Right renal cortex interstitium (tissue), 3 donors: ENCODE measurements around the gene SYCP2. TPM values are rescaled to one million over a fixed set of nuclear protein-coding genes. Genes with fewer than 3 reads are reported as not detected.

Source experiments
- DNase-seq, 3 donors: peaks; one replicate each; pipeline ENCODE4 v3.0.0-alpha.2; 2013; ENCODE audit warnings: low read depth in 3 of 3, low spot score in 2 of 3
- polyA plus RNA-seq, 3 donors: library from polyadenylated mRNA; unstranded; fragments of 120-200 nt; gene quantifications; one replicate each; pipeline ENCODE4 v1.2.1, GENCODE V29; 2013; ENCODE audit not compliant: insufficient read length in 3 of 3

Gene SYCP2
- polyA plus RNA-seq, 3 donors = 4.9 to 6.9 (median 6.6) TPM

DNA sequence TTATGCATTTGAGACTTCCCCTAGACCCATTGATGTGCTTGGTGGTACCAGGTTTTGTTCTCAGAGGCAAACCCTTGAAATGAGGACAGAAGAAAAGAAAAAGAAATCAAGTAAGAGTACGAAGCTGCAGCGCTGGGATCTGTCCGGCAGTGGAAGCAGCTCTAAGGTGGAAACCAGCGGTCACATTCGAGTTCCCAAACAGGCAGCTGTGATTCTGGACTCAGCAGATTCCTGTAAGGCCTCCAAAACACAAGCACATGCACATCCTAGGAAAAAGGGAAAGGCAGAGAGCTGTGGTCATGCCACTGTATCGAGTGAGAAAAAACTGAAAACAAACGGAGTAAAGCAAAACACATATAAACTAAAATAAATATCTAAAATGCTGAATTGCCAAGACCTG is 11.3 kb upstream of the SYCP2 start:
- DNase-seq = no peak

- DNase-seq = no peak
These were observed 8.8 kb upstream of the SYCP2 start for GRCh38 chr20:59942245-59942644.

GRCh38 chr20:59940956-59941294 is 7.5 kb upstream of the SYCP2 start:
- no peak for DNase-seq

- peak; percentile 88 to 92 (median 90) for DNase-seq
These were observed 6.9 kb upstream of the SYCP2 start, which contains the start of the genes FAM217B and PPP1R3D for GRCh38 chr20:59940129-59940955. FAM217B (plus strand) TSS chr20:59940389; CDS start chr20:59943944, 3,555 bp downstream. PPP1R3D (minus strand) TSS chr20:59940305; CDS start chr20:59939931, 374 bp downstream.

DNA sequence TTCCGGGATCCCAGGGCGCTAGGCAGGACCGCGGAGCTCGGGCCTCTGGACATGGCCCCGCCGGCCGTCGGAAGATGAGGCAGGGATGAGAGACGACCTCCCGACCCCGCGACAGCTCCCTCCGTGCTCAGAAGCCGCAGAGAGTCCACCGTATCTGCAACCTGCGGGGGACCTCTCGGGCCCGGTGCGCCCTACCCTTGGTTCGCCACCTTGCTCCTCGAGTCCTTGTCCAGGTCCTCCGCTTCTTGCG is 6.4 kb upstream of the SYCP2 start:
- DNase-seq = no peak

- DNase-seq = no peak
These were observed 5.8 kb upstream of the SYCP2 start for GRCh38 chr20:59939052-59939878.

GRCh38 chr20:59938696-59939051 is 5.2 kb upstream of the SYCP2 start:
- DNase-seq = no peak

DNA sequence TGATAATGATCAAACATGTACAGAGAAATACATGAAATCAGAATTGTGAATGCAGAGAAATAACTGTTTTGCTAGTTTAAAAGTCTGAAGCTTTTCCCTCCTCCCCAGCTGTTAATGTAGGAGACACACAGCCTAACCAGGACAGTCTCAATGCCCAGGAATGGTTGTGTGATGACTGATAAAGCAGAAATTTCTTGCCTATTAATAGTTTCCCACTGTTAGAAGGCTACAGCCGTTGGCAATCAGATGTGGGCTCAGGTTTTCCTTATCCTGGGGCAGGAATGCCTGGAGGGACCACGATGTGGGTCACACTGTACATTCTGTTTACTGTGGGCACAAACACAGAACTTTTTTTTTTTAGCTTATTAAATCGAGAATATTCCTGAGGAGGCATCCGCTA is 4.8 kb upstream of the SYCP2 start:
- DNase-seq = no peak

GRCh38 chr20:59937150-59937549 is 3.7 kb upstream of the SYCP2 start:
- no peak for DNase-seq

DNA sequence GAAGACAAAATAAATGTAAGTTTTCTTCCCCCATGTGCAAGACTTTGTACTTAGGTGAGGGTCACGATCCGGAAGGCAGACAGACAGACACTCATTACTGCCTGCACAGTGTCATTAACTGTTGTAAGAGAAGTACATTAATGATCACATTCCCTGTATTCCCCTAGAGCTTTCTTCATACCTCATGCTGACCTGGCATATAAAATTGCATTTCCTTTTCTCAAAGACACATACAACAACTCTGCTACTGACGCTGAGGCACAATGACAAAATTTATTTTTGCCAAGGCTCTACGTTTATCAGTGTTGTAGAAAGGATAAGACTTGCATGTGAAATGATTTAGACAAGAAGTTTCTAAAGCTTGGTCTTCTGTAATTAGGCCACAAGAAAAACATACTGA is 3.0 kb upstream of the SYCP2 start:
- DNase-seq = no peak

- no peak for DNase-seq
These were observed 2.2 kb upstream of the SYCP2 start for GRCh38 chr20:59935457-59936185.

DNA sequence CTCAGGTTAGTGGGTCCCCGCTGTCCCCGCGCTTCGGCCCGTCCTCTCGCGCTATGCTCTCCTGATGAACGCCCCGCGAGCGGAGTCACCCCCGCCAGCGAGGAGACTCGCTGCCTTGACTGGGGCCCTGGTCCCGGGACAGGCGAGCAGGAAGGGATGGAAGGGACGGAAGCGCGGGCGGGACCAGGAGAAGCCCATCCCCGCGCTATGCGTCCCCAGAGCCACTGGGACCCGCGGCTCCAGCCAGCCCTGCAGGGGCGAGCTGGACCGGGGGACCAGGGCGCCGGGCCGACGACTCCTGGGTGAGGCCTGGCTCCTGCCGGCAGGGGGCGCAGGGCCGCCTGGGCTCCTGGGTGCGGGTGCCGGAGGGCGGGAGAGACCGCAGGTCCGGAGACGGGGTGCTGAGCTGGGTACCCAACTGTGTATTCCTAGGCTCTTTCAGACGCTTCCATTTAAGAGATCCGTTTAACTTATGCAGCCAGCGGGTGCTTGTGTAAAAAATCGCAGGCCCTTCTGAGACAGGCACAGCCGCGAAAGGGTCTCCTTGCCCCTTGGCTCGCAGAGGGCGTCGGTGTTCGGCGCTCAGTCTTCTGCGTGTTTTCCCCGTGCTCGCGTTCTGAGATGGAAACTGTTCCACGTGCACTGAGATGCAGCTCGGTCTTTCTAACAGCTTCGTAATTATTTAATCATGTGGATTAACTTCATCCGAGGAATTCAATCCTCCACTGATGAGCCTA is 580 bp upstream of the SYCP2 start:
- peak; percentile 45 to 57 (median 48) for DNase-seq

DNA sequence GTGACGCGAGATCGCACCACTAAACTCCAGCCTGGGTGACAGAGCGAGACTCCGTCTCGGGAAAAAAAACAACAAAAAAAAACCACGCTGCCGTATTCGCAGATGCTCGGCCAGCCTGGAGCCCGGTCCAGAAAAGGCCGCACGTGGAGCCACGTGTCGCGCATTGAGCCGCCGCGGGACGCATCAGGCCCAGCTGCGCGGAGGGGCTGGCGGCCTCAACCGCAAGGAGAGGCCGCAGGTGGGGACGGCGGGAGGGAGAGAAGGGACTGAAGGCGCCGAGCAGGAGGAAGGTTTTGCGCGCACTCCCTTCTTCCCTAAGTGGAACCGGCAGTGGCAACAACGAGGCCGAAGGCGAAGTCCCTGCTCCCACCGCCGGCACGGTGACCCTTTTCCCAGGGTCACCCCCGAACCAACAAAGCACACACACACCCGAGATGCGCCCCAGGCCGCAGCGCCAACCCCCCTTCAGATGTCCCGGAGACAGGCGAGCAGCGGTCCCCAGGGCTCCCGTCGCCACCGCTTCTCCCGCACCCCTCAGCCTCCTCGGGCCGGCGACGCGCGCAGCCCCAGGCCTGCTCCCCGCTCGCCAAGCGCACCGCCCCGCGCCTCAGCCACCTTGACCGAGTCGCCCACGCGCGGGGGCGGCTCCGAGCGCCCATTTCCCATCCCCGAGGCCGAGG is 681 bp downstream of the SYCP2 start:
- no peak for DNase-seq

- DNase-seq = no peak
These were observed 1.7 kb downstream of the SYCP2 start for GRCh38 chr20:59931511-59932312.

DNA sequence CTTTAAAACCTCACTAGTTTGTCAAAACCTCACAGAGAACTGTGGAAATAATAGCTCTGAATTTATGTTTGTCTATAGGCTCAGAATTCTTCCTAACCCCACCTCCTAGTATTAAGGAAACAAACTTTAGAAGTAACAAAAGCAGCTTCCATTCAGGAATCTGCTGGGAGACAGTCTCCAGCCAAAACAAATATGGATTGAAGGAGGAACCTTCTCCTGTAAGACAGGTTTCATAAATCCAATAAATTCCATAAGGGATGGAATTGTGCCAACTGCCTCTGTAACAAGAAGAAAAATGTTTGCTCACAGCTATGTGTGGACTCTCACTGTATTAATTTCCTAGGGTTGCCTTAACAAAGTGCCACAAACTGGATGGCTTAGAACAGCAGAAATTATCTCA is 7.5 kb downstream of the SYCP2 start:
- no peak for DNase-seq

DNA sequence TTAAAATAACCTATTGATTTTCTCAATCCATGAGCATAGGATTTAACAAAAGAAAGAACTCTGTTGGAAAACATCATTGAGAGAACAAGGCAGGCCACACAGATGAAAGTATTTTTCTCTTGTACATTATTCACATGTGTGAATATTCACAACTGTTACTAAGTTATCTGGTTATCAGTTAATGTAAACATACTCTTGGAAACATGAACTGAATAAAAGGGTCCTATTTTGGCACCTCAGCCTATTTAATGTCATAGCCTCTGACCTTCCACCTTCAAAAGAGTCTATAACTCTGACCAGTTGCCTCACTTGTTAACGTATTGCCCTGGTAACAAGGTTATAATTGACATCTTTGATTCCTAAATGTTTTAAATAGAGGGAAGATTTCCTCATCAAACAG is 8.1 kb downstream of the SYCP2 start:
- no peak for DNase-seq

DNA sequence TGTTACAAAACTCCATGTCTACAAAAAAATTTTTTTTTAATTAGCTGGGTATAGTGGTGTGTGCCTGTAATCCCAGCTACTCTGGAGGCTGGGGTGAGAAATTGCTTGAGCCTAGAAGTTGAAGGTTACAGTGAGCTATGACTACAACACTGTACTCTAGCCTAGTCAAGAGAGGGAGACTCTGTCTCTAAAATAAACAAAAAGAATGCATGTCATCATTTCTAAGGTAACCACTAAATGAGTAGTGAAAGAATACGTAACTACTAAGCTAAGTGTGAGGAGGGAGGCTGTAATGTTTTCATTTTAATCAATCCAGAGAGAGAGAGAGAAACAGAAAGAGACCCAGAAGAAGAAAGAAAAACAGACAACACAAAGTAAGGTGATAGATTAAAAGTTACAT is 9.9 kb downstream of the SYCP2 start:
- DNase-seq = no peak

- DNase-seq = no peak
These were observed 12.5 kb downstream of the SYCP2 start for GRCh38 chr20:59920944-59921343.

DNA sequence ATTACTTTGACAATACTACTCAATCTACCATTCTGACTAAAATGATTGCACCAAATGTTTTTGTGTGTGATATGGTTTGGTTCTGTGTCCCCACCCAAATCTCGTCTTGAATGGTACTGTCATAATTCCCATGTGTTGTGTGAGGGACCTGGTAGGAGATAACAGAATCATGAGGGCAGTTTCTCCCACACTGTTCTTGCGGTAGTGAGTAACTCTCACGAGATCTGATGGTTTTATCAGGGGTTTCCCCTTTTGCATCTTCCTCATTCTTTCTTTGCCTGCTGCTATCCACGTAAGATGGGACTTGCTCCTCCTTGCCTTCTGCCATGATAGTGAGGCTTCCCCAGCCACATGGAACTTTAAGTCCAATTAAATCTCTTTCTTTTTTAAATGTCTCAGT is 20.8 kb downstream of the SYCP2 start:
- no peak for DNase-seq

DNA sequence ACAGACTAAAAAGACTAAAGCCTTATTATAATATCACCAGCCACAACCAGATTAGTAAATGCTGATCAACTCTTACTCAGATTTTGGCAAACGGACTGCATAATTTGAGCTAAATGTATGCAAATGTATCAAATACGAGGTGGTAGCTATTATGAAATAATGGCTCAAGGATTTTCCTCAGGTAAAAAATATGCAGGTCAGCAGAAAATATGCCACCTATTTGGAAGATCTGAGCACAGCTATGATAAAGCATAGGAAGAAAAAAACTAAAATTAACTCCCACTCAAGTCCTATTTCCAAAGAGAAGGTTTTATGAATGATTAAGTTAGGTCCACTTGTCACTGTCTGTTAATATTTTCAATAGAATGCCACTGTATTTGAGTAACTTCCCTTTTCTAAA is 22.4 kb downstream of the SYCP2 start:
- no peak for DNase-seq
